Measurements from ENCODE around the gene NOS3. TPM values are rescaled to one million over a fixed set of nuclear protein-coding genes. Genes with fewer than 3 reads are reported as not detected.

NOS3 gene
- total RNA-seq, 1 donor from 2014 or later, result 0.22 TPM

GRCh38 chr7:150967349-150967748 lies 23.5 kb upstream of the NOS3 start:
- intact Hi-C loops (cut with micrococcal nuclease), result no loop called here

GRCh38 chr7:150968056-150968733 lies 22.6 kb upstream of the NOS3 start:
- H3K36me3 Mint-ChIP-seq (ENCODE audit: low read depth), result no peaks in the 10 kb centered on the region
- intact Hi-C loops (cut with micrococcal nuclease), result no loop called here
- POLR2A ChIA-PET, result no interaction called here
- peaks cover 7% of the 10 kb centered on the region for H3K4me1 Mint-ChIP-seq
- no peak for TF ChIP-seq CTCF (IDR thresholded peaks at IDR 0.05)
- H3K9me3 Mint-ChIP-seq, result no peaks in the 10 kb centered on the region
- CTCF ChIA-PET, result no interaction called here
- H3K27ac Mint-ChIP-seq, result no peak overlapping the region
- ATAC-seq (ENCODE audit: low read depth), result no peak
- peaks cover 26% of the 10 kb centered on the region for H3K27me3 Mint-ChIP-seq
- no peak overlapping the region for H3K4me3 Mint-ChIP-seq
- no peak for DNase-seq

More at GRCh38 chr7:150967349-150967748, 23.5 kb upstream of the NOS3 start:
- DNase-seq (no peak), ATAC-seq (ENCODE audit: low read depth) (no peak)
- POLR2A ChIA-PET, result no interaction called here
- CTCF ChIA-PET, result no interaction called here
- TF ChIP-seq CTCF (IDR thresholded peaks at IDR 0.05), result no peak
- Mint-ChIP-seq H3K27ac (no peak overlapping the region), H3K36me3 (ENCODE audit: low read depth) (no peaks in the 10 kb centered on the region), H3K27me3 (peaks cover 32% of the 10 kb centered on the region), H3K4me1 (no peaks in the 10 kb centered on the region), H3K4me3 (no peak overlapping the region), H3K9me3 (no peaks in the 10 kb centered on the region)

- H3K4me3 Mint-ChIP-seq, result no peak overlapping the region
- ChIA-PET POLR2A (no interaction called here), CTCF (interaction anchor here (0.8 to 1.0 kb wide), 2 partner anchors 10 to 142 kb away, joined by 3 read pairs; no protein-coding TSS in a partner anchor)
- no peak for ATAC-seq (ENCODE audit: low read depth)
- H3K36me3 Mint-ChIP-seq (ENCODE audit: low read depth), result no peaks in the 10 kb centered on the region
- intact Hi-C loops (cut with micrococcal nuclease), result no loop called here
- H3K4me1 Mint-ChIP-seq, result peaks cover 13% of the 10 kb centered on the region
- TF ChIP-seq CTCF (IDR thresholded peaks at IDR 0.05), result no peak
- no peak overlapping the region for H3K27ac Mint-ChIP-seq
- DNase-seq, result no peak
- H3K27me3 Mint-ChIP-seq, result peaks cover 24% of the 10 kb centered on the region
- no peaks in the 10 kb centered on the region for H3K9me3 Mint-ChIP-seq
These were observed 22.0 kb upstream of the NOS3 start for GRCh38 chr7:150968734-150969372.

GRCh38 chr7:150969475-150969874 lies 21.3 kb upstream of the NOS3 start:
- peaks cover 20% of the 10 kb centered on the region for H3K27me3 Mint-ChIP-seq
- CTCF ChIA-PET, result interaction anchor here (0.8 to 1.0 kb wide), 2 partner anchors 10 to 142 kb away, joined by 3 read pairs; no protein-coding TSS in a partner anchor
- no peaks in the 10 kb centered on the region for H3K9me3 Mint-ChIP-seq
- H3K4me3 Mint-ChIP-seq, result no peak overlapping the region
- ATAC-seq (ENCODE audit: low read depth) (no peak), DNase-seq (no peak)
- no peak overlapping the region for H3K27ac Mint-ChIP-seq
- no peak for TF ChIP-seq CTCF (IDR thresholded peaks at IDR 0.05)
- H3K36me3 Mint-ChIP-seq (ENCODE audit: low read depth), result no peaks in the 10 kb centered on the region
- POLR2A ChIA-PET, result no interaction called here
- peaks cover 18% of the 10 kb centered on the region for H3K4me1 Mint-ChIP-seq
- intact Hi-C loops (cut with micrococcal nuclease), result no loop called here

- Mint-ChIP-seq H3K27ac (no peak overlapping the region), H3K4me3 (no peak overlapping the region), H3K9me3 (no peaks in the 10 kb centered on the region), H3K27me3 (peaks cover 17% of the 10 kb centered on the region), H3K4me1 (peaks cover 24% of the 10 kb centered on the region), H3K36me3 (ENCODE audit: low read depth) (no peaks in the 10 kb centered on the region)
- no peak for DNase-seq
- no peak for ATAC-seq (ENCODE audit: low read depth)
- ChIA-PET POLR2A (no interaction called here), CTCF (no interaction called here)
- intact Hi-C loops (cut with micrococcal nuclease), result loop anchor here (10.0 kb wide), 1 partner anchor 1256 kb away; a partner anchor contains a TSS
- no peak for TF ChIP-seq CTCF (IDR thresholded peaks at IDR 0.05)
These were observed 20.4 kb upstream of the NOS3 start for GRCh38 chr7:150970424-150970823.
